ENCODE measurements around the gene SH3BP5. TPM values are rescaled to one million over a fixed set of nuclear protein-coding genes. Genes with fewer than 3 reads are reported as not detected.

Gene SH3BP5
- total and polyA plus RNA-seq, 2 experiments from 2014 or later, result 37.8 to 39.2 TPM

GRCh38 chr3:15205482-15205933 lies 126.9 kb downstream of the SH3BP5 start:
- no peaks in the 10 kb centered on the region for H3K27me3 ChIP-seq (replicated peaks; ENCODE audit: insufficient read depth)
- peaks cover 24% of the 10 kb centered on the region; the same call in 1 of the 2 replicates for H3F3A ChIP-seq (ENCODE audit: insufficient read depth)
- no peaks in the 10 kb centered on the region for H3K9me2 ChIP-seq (ENCODE audit: insufficient read depth)
- peak overlapping the region; percentile 86 for H3K4me3 ChIP-seq
- H3K9me3 ChIP-seq (ENCODE audit: low read depth), result no peaks in the 10 kb centered on the region
- 2% methylated on average over 3 of the region's 3 CpGs for WGBS, 2 experiments (ENCODE audit: low coverage in 1 of 2, low lambda C conversion rate in 2 of 2, missing lambda C conversion rate in 2 of 2)
- no peak for DNase-seq
- peaks cover 11% of the 10 kb centered on the region; the same call in 1 of the 2 replicates for H3K36me3 ChIP-seq (ENCODE audit: low read depth)
- H4K20me1 ChIP-seq (ENCODE audit: insufficient read depth), result no peaks in the 10 kb centered on the region
- peaks cover 22% of the 10 kb centered on the region for H3K4me1 ChIP-seq (ENCODE audit: insufficient read depth)
- H3K4me2 ChIP-seq (ENCODE audit: unreplicated experiment), result peak overlapping the region; percentile 97
- H3K79me2 ChIP-seq (ENCODE audit: insufficient read depth), result peaks cover 41% of the 10 kb centered on the region
- no peak for TF ChIP-seq EZH2 (IDR thresholded peaks at IDR 0.05; ENCODE audit: insufficient read depth, poor library complexity, severe bottlenecking)
- TF ChIP-seq EZH2phosphoT487 (IDR thresholded peaks at IDR 0.05; ENCODE audit: insufficient read depth, low read depth), result no peak
- peak overlapping the region; percentile 73 for H3K27ac ChIP-seq
- in situ Hi-C loops (cut with MboI), result no loop called here
- peak overlapping the region; percentile 92 for H2AFZ ChIP-seq
- peak overlapping the region; percentile 93 for H3K9ac ChIP-seq

Small RNA genes within 50 kb of the gene (small RNA-seq; reads per million reads assigned to genes)
- gene HMGN2P7 (ENCODE audit: low read depth, low replicate concordance) (not detected), gene RNU6-454P (ENCODE audit: low read depth, low replicate concordance) (not detected)

Other genes with a start within 250 kb of the SH3BP5 start
- gene RBSN, start 233.4 kb downstream of the SH3BP5 start, total RNA-seq (2014; rRNA removed; shearing (Covaris generic)), result 23.9 and 35.0 TPM in 2 replicates
- 19.5 and 21.0 TPM in 2 replicates for gene RBSN, start 233.4 kb downstream of the SH3BP5 start, polyA plus RNA-seq (2016; fragmentation: Nextera tagmentation; extraction: Ambion mirVana)
- 28.3 and 38.3 TPM in 2 replicates for gene CAPN7, start 126.3 kb downstream of the SH3BP5 start, total RNA-seq (2014; rRNA removed; shearing (Covaris generic))
- 21.3 and 22.7 TPM in 2 replicates for gene CAPN7, start 126.3 kb downstream of the SH3BP5 start, polyA plus RNA-seq (2016; fragmentation: Nextera tagmentation; extraction: Ambion mirVana)
- gene METTL6, start 95.0 kb upstream of the SH3BP5 start, total RNA-seq (2014; rRNA removed; shearing (Covaris generic)), result 24.2 and 30.9 TPM in 2 replicates
- 20.8 and 21.6 TPM in 2 replicates for gene METTL6, start 95.0 kb upstream of the SH3BP5 start, polyA plus RNA-seq (2016; fragmentation: Nextera tagmentation; extraction: Ambion mirVana)
- 16.9 and 20.9 TPM in 2 replicates for gene EAF1, start 95.0 kb upstream of the SH3BP5 start, total RNA-seq (2014; rRNA removed; shearing (Covaris generic))
- 7.1 and 7.2 TPM in 2 replicates for gene EAF1, start 95.0 kb upstream of the SH3BP5 start, polyA plus RNA-seq (2016; fragmentation: Nextera tagmentation; extraction: Ambion mirVana)
- 0.32 and 1.1 TPM in 2 replicates for gene COLQ, start 189.1 kb upstream of the SH3BP5 start, total RNA-seq (2014; rRNA removed; shearing (Covaris generic))
- 0.29 and 0.93 TPM in 2 replicates for gene COLQ, start 189.1 kb upstream of the SH3BP5 start, polyA plus RNA-seq (2016; fragmentation: Nextera tagmentation; extraction: Ambion mirVana)